Measurements from ENCODE around the gene GPR18.

The GPR18 gene

DNA sequence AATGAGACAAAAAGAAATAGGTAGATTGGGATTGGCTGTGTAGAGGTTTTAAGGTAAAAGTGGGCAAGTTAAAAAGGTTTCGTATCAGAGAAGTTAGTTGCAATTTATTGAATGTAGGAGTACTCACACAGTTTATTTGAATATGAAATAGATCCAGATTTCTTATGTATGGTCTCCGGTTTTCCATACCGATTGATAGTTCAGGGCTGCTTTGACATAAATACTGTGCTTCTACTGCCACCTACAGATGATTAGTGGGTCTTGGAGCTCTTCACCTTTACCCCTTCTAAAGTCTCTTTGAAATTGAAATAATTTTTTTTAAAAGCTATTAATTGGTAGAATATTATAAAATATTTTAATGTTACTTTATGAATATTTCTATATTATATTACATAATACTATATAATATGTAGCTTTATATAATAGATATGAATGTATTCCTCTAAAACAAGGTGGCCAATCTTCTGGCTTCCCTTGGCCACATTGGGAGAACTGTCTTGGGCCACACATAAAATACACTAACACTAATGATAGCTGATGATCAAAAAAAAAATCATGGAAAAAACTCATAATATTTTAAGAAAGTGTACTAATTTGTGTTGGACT lies 7.7 kb upstream of the GPR18 start:
- in situ Hi-C loops (cut with HindIII; ENCODE audit: low sequenced_read_pairs): no loop called here
- peak; percentile 62 for DNase-seq (ENCODE audit: low read depth, low spot score)
- no peak overlapping the region for H3K4me3 ChIP-seq (ENCODE audit: low read depth, low read length)
- TF ChIP-seq, protein P1, sequence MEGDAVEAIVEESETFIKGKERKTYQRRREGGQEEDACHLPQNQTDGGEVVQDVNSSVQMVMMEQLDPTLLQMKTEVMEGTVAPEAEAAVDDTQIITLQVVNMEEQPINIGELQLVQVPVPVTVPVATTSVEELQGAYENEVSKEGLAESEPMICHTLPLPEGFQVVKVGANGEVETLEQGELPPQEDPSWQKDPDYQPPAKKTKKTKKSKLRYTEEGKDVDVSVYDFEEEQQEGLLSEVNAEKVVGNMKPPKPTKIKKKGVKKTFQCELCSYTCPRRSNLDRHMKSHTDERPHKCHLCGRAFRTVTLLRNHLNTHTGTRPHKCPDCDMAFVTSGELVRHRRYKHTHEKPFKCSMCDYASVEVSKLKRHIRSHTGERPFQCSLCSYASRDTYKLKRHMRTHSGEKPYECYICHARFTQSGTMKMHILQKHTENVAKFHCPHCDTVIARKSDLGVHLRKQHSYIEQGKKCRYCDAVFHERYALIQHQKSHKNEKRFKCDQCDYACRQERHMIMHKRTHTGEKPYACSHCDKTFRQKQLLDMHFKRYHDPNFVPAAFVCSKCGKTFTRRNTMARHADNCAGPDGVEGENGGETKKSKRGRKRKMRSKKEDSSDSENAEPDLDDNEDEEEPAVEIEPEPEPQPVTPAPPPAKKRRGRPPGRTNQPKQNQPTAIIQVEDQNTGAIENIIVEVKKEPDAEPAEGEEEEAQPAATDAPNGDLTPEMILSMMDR (IDR thresholded peaks at IDR 0.05; ENCODE audit: low read depth, low read length): peak; percentile 56

DNA sequence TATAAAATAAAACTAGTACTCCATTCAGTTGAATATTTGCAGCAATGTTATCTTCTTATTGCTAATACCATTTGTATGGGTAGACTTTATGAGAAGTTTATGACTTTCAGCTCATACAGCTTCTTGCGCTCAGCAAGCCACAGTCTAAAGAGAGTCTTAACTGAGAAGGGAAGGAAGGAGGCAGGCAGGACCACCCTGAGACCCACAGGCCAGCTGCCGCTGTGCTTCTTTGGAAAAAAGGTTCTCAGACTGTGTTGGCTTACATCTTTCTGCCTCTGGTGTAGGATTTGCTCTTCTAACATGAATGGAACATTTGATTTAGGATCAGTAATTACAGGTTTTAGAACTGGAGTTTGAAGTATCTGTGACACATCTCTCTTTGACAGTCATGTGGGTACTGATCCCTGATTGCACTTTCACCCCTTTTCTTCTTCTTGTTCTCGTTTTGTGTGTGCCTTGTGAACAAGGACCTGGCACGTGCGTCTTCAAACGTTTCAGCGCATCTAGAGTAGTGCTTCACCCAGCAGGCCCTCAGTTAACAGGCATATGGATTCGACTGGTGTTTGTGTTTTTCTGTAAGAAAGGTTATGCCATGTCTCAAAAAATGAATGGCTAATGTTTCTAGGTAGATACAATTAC lies 7.1 kb upstream of the GPR18 start:
- TF ChIP-seq, protein P1 (IDR thresholded peaks at IDR 0.05; ENCODE audit: low read depth, low read length): no peak
- no peak for DNase-seq (ENCODE audit: low read depth, low spot score)
- H3K4me3 ChIP-seq (ENCODE audit: low read depth, low read length): no peak overlapping the region
- in situ Hi-C loops (cut with HindIII; ENCODE audit: low sequenced_read_pairs): no loop called here

DNA sequence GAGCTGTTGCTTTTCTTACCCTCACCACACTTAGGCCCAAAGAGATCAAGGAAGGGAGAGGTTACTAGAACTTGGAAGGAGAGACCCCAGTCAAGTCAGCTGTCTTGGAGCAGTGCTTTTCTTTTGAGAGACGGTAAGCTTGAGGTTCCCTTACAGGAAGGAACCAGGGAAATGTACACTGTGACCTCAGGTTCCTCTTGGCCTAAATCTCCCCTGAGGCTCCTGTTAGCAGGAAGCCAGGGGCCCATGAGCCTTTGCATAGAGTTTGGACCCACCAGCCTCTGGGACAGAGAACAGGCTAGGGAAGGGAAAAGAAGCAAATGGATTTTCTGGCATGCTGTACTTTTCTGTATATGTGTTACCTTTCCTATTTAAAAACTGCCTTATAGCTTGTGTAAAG lies 5.9 kb upstream of the GPR18 start:
- no peak for DNase-seq (ENCODE audit: low read depth, low spot score)
- no peak overlapping the region for H3K4me3 ChIP-seq (ENCODE audit: low read depth, low read length)
- TF ChIP-seq, protein P1 (IDR thresholded peaks at IDR 0.05; ENCODE audit: low read depth, low read length): no peak
- in situ Hi-C loops (cut with HindIII; ENCODE audit: low sequenced_read_pairs): no loop called here

DNA sequence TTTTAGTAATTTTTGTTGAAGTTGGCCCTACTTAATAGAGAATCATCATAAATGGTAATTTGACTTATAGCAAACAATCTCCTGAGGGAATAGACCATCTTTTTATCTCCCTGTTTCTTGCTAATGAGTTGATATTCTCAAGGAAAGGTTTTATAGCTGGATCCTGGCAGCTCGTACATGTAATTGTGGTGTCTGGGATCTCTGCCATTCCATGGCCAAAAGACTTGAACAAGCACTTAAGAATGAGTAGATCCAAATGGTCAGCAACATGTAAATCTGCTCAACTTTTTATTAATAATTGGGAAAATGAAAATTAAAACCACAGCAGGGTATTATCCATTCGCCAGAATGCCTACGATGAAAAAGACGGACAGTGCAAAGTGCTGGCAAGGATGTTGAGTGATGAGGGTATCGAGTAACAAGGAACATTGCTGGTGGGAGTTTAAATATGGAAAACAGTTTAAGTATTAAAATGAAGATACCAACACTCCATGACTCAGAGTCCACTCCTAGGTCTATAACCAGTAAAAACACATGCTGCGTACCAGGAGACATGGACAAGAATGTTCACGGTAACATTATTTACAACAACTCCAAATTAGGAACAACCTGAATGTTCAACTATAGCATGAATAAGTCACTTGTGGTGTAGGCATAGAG lies 5.1 kb upstream of the GPR18 start:
- TF ChIP-seq, protein P1 (IDR thresholded peaks at IDR 0.05; ENCODE audit: low read depth, low read length): no peak
- DNase-seq (ENCODE audit: low read depth, low spot score): no peak
- in situ Hi-C loops (cut with HindIII; ENCODE audit: low sequenced_read_pairs): no loop called here
- no peak overlapping the region for H3K4me3 ChIP-seq (ENCODE audit: low read depth, low read length)

DNA sequence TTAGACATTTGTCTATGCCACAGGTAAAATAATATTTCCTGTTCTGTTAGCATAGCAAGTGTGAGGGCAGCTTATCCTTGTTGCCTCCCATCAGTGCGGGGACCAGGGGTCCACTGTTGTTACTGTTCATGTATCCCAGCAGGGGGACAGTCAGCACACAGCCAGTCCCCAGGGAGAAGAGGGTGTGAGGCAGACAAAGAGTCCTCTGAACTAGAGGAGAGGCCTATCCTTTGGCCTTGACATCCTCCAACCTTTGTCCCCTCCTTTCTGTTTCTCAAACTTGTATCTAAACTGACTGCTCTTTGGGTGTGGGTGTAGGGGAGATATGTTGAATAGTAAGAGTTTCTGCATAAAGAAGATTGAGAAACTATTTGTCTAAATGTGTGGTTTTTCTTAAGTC lies 2.9 kb upstream of the GPR18 start:
- in situ Hi-C loops (cut with HindIII; ENCODE audit: low sequenced_read_pairs): no loop called here
- H3K4me3 ChIP-seq (ENCODE audit: low read depth, low read length): no peak overlapping the region
- TF ChIP-seq, protein P1 (IDR thresholded peaks at IDR 0.05; ENCODE audit: low read depth, low read length): no peak
- no peak for DNase-seq (ENCODE audit: low read depth, low spot score)

GRCh38 chr13:99260216-99260615 lies 2.0 kb upstream of the GPR18 start:
- DNase-seq (ENCODE audit: low read depth, low spot score): no peak
- in situ Hi-C loops (cut with HindIII; ENCODE audit: low sequenced_read_pairs): no loop called here
- TF ChIP-seq, protein P1 (IDR thresholded peaks at IDR 0.05; ENCODE audit: low read depth, low read length): no peak
- no peak overlapping the region for H3K4me3 ChIP-seq (ENCODE audit: low read depth, low read length)
